H1 (cell line): ENCODE measurements around the gene OR5J2.

Experiments
- E2F6 ChIP-seq: IDR thresholded peaks from 2 replicates; pipeline ENCODE4 v1.6.1; 2012; ENCODE audit warnings: inconsistent platforms
- EZH2 ChIP-seq: fragments of 200-600 bp; sonication (generic); IDR thresholded peaks from 2 replicates; pipeline ENCODE4 v1.7.1; 2012; ENCODE audit warnings: low read depth, mild to moderate bottlenecking, moderate library complexity, low read length, inconsistent platforms; ENCODE audit not compliant: severe bottlenecking
- HDAC2 ChIP-seq, 2 experiments: fragments of 300-600 bp in 1 of 2; sonication (generic) in 1 of 2; IDR thresholded peaks; 2 replicates each; pipeline ENCODE4 v1.6.1; 2011 to 2012; ENCODE audit warnings: low read depth in 2 of 2, low read length in 2 of 2, mild to moderate bottlenecking in 2 of 2, moderate library complexity in 2 of 2, borderline replicate concordance in 1 of 2, inconsistent platforms in 1 of 2
- PHF8 ChIP-seq: fragments of 200-600 bp; sonication (generic); conservative IDR thresholded peaks from 2 replicates; pipeline ENCODE4 v1.7.1; 2012; ENCODE audit warnings: low read depth, mild to moderate bottlenecking, inconsistent platforms, low read length, moderate library complexity
- SIN3A ChIP-seq, 2 experiments: IDR thresholded peaks in 1 of 2; conservative IDR thresholded peaks in 1 of 2; 2 replicates each; pipeline ENCODE4 v1.6.1; 2011 to 2012; ENCODE audit warnings: low read length in 2 of 2, improper control_type of control experiment in 1 of 2, low read depth in 1 of 2, mild to moderate bottlenecking in 1 of 2
- SP2 ChIP-seq: IDR thresholded peaks from 2 replicates; pipeline ENCODE4 v1.6.1; 2012; ENCODE audit warnings: mild to moderate bottlenecking, low read length, inconsistent platforms
- TAF1 ChIP-seq: IDR thresholded peaks from 2 replicates; pipeline ENCODE4 v1.6.1; 2011; ENCODE audit warnings: mild to moderate bottlenecking, low read depth, low read length
- TBP ChIP-seq: IDR thresholded peaks from 2 replicates; pipeline ENCODE4 v1.6.1; 2011; ENCODE audit warnings: low read depth, low read length, improper control_type of control experiment
- USF2 ChIP-seq: IDR thresholded peaks from 2 replicates; pipeline ENCODE4 v1.6.1; 2011; ENCODE audit warnings: low read length, improper control_type of control experiment
- ZNF274 ChIP-seq: IDR thresholded peaks from 2 replicates; pipeline ENCODE4 v1.7.0; 2012; ENCODE audit warnings: low read length, borderline replicate concordance; ENCODE audit errors: extremely low read depth
- TF ChIP-seq, protein P1 (sequence below), 3 experiments: IDR thresholded peaks; 1 replicate in 2 of 3; 2 replicates in 1 of 3; pipeline versions ENCODE4 v1.5.1 to v1.6.1; 2011; ENCODE audit warnings: low read length in 3 of 3, mild to moderate bottlenecking in 3 of 3, inconsistent platforms in 2 of 3, low read depth in 1 of 3, moderate library complexity in 1 of 3; ENCODE audit not compliant: insufficient read depth in 1 of 3; ENCODE audit errors: control extremely low read depth in 1 of 3

GRCh38 chr11:56214537-56214936, 38.1 kb downstream of the OR5J2 start:
- TF ChIP-seq E2F6 (no peak), ZNF274 (no peak), HDAC2 (IDR thresholded peaks at IDR 0.05; ENCODE audit: borderline replicate concordance in 1 of 2, low read depth in 2 of 2, low read length in 2 of 2) (no peak), USF2 (no peak), EZH2 (no peak), TAF1 (no peak), PHF8 (no peak), TBP (no peak), SP2 (no peak), SIN3A (conservative IDR thresholded peaks at IDR 0.05 in 1 of 2, IDR thresholded peaks at IDR 0.05 in 1 of 2; ENCODE audit: low read depth in 1 of 2, low read length in 2 of 2) (no peak)
- TF ChIP-seq, protein P1, sequence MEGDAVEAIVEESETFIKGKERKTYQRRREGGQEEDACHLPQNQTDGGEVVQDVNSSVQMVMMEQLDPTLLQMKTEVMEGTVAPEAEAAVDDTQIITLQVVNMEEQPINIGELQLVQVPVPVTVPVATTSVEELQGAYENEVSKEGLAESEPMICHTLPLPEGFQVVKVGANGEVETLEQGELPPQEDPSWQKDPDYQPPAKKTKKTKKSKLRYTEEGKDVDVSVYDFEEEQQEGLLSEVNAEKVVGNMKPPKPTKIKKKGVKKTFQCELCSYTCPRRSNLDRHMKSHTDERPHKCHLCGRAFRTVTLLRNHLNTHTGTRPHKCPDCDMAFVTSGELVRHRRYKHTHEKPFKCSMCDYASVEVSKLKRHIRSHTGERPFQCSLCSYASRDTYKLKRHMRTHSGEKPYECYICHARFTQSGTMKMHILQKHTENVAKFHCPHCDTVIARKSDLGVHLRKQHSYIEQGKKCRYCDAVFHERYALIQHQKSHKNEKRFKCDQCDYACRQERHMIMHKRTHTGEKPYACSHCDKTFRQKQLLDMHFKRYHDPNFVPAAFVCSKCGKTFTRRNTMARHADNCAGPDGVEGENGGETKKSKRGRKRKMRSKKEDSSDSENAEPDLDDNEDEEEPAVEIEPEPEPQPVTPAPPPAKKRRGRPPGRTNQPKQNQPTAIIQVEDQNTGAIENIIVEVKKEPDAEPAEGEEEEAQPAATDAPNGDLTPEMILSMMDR (IDR thresholded peaks at IDR 0.05; ENCODE audit: control extremely low read depth in 1 of 3, insufficient read depth in 1 of 3, low read depth in 1 of 3, low read length in 3 of 3), result no peak
